GM23248 (cell line): ENCODE data around the gene TXNIP.

ENCODE experiments used
- EZH2 ChIP-seq: fragments of 200-600 bp; sonication (generic); IDR thresholded peaks from 2 replicates; pipeline ENCODE4 v1.6.1; 2018; ENCODE audit warnings: antibody characterized with exemption, mild to moderate bottlenecking; ENCODE audit not compliant: insufficient read depth, poor library complexity, severe bottlenecking
- EZH2phosphoT487 ChIP-seq: fragments of 200-600 bp; sonication (generic); IDR thresholded peaks from 2 replicates; pipeline ENCODE4 v1.6.1; 2018; ENCODE audit warnings: antibody characterized with exemption, moderate library complexity, mild to moderate bottlenecking, low read depth; ENCODE audit not compliant: insufficient read depth

DNA sequence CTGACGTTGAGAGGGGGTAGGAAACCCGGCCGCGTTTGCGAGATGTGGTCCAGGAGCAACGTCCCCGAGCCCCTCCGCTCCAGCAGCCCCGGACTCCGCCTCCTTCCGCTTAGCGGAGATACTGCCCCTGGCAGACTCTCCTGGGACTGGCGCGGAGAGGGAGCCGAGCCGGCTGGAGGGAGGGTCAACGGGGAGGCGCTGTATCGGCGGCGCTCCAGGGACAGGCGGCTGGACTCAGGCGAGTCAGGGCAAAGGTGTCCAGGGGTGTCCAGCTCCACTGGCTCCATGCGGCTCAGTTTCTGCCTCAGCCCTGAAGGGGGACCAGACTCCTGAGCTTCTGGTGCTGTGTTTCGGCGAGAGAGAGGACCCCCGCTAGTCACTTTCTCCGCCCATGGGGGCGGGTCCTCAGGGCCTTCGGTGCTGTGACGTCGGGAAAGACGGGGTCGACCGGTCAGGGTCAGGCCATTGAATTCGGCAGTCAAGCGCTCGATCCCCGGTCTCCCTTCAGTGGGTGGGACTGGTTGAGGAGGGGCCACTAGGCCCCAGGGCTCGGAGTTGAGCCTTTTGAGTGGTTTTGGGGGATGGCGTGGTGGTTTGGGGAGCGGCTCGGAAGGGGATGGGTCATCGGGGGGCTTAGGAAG is 35.8 kb downstream of the TXNIP start:
- TF ChIP-seq EZH2phosphoT487 (no peak), EZH2 (no peak)
